ENCODE measurements around the gene NIPBL.
"Not testable (repeated sequence)": the region's sequence is repeated elsewhere in the genome, so short reads cannot be mapped to it uniquely, and the experiment has no call there.

The NIPBL gene

GRCh38 chr5:37071487-37071886, 194.9 kb downstream of the NIPBL start:
- H3K4me3 ChIP-seq (ENCODE audit: low read length): no peak overlapping the region
- TF ChIP-seq, protein P1, sequence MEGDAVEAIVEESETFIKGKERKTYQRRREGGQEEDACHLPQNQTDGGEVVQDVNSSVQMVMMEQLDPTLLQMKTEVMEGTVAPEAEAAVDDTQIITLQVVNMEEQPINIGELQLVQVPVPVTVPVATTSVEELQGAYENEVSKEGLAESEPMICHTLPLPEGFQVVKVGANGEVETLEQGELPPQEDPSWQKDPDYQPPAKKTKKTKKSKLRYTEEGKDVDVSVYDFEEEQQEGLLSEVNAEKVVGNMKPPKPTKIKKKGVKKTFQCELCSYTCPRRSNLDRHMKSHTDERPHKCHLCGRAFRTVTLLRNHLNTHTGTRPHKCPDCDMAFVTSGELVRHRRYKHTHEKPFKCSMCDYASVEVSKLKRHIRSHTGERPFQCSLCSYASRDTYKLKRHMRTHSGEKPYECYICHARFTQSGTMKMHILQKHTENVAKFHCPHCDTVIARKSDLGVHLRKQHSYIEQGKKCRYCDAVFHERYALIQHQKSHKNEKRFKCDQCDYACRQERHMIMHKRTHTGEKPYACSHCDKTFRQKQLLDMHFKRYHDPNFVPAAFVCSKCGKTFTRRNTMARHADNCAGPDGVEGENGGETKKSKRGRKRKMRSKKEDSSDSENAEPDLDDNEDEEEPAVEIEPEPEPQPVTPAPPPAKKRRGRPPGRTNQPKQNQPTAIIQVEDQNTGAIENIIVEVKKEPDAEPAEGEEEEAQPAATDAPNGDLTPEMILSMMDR (conservative IDR thresholded peaks at IDR 0.05; ENCODE audit: low read depth, low read length): no peak
- no peak for DNase-seq (ENCODE audit: low read depth)

- DNase-seq (ENCODE audit: low read depth): peak; percentile 12
- TF ChIP-seq, protein P1 (conservative IDR thresholded peaks at IDR 0.05; ENCODE audit: low read depth, low read length): no peak
- no peak overlapping the region for H3K4me3 ChIP-seq (ENCODE audit: low read length)
These were observed 195.5 kb downstream of the NIPBL start for GRCh38 chr5:37071901-37072581.

DNA sequence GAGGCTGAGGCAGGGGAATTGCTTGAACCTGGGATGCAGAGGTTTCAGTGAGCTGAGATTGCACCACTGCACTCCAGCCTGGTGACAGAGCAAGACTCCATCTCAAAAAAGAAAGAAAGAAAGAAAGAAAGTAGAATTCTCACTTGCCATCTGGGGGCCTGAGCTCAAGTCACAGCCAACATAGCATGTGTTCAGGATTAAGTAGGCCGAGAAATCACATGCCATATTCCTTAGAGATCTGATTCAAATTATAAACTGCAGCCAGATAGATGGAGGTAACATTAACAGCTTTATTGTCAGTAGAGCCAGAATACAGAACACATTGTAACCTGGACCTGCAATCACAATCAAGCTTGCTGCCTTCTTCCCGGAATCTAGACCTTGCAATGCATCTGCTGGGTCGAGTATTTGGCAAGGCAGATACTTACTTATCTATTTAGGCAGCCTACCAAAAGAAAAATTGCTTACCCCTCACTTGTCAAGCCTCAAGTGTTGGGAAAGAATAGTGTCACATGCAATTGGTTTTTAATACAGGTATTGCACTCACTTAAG, 198.9 kb downstream of the NIPBL start:
- no peak for DNase-seq (ENCODE audit: low read depth)
- H3K4me3 ChIP-seq (ENCODE audit: low read length): no peak overlapping the region
- TF ChIP-seq, protein P1 (conservative IDR thresholded peaks at IDR 0.05; ENCODE audit: low read depth, low read length): no peak

DNA sequence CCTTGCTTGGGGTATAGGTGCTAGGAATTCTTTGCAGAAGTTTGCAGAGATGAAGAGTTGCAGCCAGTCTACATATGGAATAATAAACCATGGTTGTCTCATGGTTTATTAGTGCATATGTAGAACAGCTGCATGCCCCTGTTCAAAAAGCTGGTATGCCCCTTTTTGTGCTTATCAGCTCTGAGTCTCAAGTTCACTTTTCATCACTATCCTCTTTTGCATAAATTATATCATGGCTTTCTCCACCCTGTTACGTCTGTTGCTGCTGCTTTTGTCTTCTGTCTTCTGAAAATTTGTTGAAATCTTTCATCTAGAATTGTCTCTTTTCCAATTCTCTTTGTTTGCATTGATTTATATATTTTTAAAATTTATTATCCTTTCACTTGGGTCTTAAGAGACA, 200.6 kb downstream of the NIPBL start:
- H3K4me3 ChIP-seq (ENCODE audit: low read length): no peak overlapping the region
- no peak for DNase-seq (ENCODE audit: low read depth)
- TF ChIP-seq, protein P1 (conservative IDR thresholded peaks at IDR 0.05; ENCODE audit: low read depth, low read length): no peak

DNA sequence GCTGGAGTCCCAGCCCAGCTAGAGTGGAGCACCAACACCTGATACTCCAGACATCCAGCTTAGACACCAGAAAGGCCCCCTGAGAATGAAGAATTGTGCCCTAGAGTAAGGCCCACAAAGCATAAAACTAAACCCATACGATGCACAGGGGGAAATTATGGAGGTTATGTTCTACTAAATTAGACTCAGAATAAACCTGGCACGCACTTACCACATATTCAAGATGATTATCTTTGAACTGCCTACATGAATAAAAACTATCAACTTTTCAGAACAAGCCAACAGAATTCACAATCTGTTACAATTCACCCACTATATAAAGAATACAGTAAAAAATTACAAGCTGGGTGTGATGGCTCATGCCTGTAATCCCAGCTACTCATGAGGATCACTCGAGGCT, 204.1 kb downstream of the NIPBL start:
- H3K4me3 ChIP-seq (ENCODE audit: low read length): no peak overlapping the region
- DNase-seq (ENCODE audit: low read depth): no peak
- TF ChIP-seq, protein P1 (conservative IDR thresholded peaks at IDR 0.05; ENCODE audit: low read depth, low read length): no peak

DNA sequence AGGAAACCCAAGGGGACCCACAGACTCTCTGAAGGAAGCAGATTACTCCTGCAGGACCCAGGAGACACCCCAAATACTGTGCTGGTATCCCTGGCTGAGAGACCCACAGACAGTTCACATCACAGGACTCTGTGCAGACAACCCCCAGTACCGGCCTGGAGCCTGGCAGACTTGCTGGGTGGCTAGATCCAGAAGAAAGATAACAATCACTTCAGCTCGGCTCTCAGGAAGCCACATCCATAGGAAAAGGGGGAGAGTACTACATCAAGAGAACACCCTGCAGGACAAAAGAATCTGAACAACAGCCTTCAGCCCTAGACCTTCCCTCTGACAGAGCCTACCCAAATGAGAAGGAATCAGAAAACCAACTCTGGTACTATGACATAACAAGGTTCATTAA, 206.4 kb downstream of the NIPBL start:
- DNase-seq (ENCODE audit: low read depth); H3K4me3 ChIP-seq (ENCODE audit: low read length): not testable (repeated sequence)

GRCh38 chr5:37086026-37086425, 209.5 kb downstream of the NIPBL start:
- H3K4me3 ChIP-seq (ENCODE audit: low read length); DNase-seq (ENCODE audit: low read depth): not testable (repeated sequence)

- DNase-seq (ENCODE audit: low read depth): no peak
- TF ChIP-seq, protein P1 (conservative IDR thresholded peaks at IDR 0.05; ENCODE audit: low read depth, low read length): no peak
These were observed 210.1 kb downstream of the NIPBL start for GRCh38 chr5:37086466-37087173.

More at GRCh38 chr5:37086466-37087173, 210.1 kb downstream of the NIPBL start:
- H3K4me3 ChIP-seq (ENCODE audit: low read length): no peak overlapping the region
